COLO829 (cell line): ENCODE data around the gene MRPS7.

Source experiments
- DNase-seq: peaks from one replicate; pipeline ENCODE4 v3.0.0; 2012; ENCODE audit warnings: low spot score

Gene MRPS7

GRCh38 chr17:75261336-75262111 is at the start of gene MRPS7, which contains the start of gene GGA3:
TSS of gene MRPS7 (plus strand) at chr17:75261879. CDS start at chr17:75261901, 22 bp downstream.
TSS of gene GGA3 (minus strand) at chr17:75261606. CDS start at chr17:75261587, 19 bp downstream.
- DNase-seq, result peak; percentile 94

- DNase-seq, result no peak
Observed at GRCh38 chr17:75218131-75218530, 43.5 kb upstream of the MRPS7 start.

- DNase-seq, result no peak
Observed at GRCh38 chr17:75219815-75220214, 41.9 kb upstream of the MRPS7 start.

GRCh38 chr17:75225016-75225415 is 36.7 kb upstream of the MRPS7 start:
- DNase-seq, result no peak

GRCh38 chr17:75227729-75228128 is 34.0 kb upstream of the MRPS7 start:
- no peak for DNase-seq

DNA sequence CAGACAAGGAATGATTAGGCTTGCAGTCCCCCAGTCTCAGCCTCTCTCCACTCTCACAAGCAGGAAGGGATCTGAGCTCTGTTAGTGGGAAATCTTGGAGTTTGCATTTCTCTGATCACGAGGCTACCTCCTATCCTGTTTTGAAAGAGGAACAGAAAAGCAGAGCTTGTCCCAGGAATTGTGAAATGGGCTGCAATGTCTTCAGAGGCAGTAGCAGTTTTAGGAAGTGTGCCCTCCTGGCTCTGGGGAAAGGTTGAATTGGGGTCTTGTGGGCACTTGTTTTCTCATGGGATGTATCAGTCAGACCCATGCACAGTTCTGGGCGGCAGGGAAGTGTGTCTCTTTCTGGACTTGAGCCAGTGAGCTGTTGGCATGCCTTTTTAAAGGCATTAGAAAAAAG is 33.4 kb upstream of the MRPS7 start:
- DNase-seq, result no peak

- no peak for DNase-seq
Observed at GRCh38 chr17:75228847-75229246, 32.8 kb upstream of the MRPS7 start.

DNA sequence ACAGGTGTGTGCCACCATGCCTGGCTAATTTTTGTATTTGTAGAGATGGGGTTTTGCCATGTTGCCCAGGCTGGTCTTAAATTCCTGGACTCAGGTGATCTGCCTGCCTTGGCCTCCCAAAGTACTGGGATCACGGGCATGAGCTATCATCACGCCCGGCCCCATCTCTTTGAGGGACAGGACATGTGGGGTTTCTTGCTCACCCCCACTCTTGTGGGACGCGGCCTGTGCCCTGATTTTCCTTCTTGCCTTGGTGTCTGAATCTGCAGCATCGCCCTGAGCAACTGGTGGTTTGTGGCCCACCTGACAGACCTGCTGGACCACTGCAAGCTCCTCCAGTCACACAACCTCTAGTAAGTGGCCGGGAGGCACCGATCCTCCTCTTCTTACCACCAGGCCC is 30.6 kb upstream of the MRPS7 start:
- no peak for DNase-seq

DNA sequence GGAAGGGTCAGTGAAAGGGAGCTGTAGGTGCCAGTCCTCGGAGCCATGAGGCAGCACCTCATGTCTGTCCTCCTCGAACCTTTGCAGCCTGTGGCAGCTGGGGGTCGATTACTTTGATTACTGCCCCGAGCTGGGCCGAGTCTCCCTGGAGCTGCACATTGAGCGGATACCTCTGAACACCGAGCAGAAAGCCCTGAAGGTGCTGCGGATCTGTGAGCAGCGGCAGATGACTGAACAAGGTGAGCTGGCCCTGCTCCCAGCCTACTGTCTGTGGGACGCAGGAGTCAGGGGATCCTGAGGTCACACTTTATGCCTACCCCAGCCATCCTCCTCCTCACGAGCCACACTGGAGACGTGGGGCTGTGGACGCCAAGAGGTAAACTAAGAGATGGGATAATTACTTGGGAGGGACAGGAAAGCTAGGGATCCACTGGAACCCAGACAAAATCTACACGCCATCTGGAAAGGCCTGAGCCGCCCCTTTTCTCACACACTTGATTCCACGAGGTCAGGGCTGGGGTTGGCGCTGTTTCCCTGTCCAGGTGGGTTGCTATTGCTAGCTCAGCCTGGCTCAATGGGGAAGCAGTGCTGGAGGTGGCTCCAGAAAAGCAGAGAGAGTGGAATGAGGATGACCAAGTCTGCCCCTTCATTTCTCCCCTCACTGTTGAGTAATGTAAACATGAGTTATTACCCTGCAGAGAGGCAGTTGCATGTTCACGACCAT is 29.8 kb upstream of the MRPS7 start:
- no peak for DNase-seq

DNA sequence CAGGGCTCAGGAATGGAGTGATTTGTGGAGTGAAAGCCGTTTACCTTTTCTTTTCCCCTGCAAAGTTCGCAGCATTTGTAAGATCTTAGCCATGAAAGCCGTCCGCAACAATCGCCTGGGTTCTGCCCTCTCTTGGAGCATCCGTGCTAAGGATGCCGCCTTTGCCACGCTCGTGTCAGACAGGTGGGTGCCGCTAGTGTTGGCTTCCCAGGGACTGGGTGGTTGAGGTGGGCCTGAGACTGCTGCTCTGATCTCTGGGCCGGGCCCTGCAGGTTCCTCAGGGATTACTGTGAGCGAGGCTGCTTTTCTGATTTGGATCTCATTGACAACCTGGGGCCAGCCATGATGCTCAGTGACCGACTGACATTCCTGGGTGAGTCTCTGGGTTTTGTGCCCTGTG is 28.9 kb upstream of the MRPS7 start:
- DNase-seq, result no peak

- no peak for DNase-seq
Observed at GRCh38 chr17:75237100-75238014, 24.3 kb upstream of the MRPS7 start.

- DNase-seq, result no peak
Observed at GRCh38 chr17:75238020-75238580, 23.6 kb upstream of the MRPS7 start.

DNA sequence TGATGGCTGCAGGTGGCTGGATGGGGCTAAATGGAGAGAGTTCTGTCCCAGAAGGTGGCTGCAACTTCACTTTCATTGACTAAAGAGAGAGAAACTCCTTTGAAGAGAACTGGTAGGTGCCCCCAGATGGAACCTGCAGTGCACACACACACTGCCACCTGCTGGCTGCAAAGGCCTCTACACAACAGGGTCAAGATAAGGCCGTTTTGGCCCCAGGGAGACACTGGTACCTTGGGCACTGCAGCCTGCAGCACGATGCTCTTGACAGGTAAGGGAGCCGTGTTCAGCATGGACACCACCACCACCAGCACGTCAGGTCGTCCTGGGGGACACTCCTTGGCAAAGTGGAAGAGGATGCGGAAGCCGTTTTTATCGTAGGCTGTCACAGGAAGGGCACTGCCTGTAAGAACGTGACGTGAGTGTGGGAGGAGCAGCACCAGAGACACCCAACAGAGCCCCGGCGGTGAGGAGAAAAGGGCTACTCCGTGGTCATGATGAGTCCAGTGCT is 22.9 kb upstream of the MRPS7 start:
- DNase-seq, result peak; percentile 84

DNA sequence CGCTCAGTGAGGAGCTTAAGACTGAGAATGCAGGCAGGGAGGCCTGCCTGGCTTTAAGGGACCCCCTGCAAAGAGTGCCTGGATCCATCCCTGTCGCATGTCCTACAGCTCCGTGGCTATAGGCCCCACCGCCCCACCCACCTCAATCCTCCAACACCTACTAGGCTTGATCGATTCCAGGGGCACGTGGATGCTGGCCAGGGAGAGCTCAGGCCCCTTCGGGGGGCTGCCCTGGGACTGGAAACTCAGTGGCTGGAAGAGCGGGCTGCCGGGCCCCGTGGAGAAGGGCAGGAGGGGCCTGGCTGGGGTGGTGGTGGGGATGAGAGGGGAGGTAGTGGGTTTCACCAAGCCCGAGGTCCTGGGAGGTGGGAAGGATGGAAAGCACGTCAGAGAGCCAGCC is 22.5 kb upstream of the MRPS7 start:
- DNase-seq, result no peak

DNA sequence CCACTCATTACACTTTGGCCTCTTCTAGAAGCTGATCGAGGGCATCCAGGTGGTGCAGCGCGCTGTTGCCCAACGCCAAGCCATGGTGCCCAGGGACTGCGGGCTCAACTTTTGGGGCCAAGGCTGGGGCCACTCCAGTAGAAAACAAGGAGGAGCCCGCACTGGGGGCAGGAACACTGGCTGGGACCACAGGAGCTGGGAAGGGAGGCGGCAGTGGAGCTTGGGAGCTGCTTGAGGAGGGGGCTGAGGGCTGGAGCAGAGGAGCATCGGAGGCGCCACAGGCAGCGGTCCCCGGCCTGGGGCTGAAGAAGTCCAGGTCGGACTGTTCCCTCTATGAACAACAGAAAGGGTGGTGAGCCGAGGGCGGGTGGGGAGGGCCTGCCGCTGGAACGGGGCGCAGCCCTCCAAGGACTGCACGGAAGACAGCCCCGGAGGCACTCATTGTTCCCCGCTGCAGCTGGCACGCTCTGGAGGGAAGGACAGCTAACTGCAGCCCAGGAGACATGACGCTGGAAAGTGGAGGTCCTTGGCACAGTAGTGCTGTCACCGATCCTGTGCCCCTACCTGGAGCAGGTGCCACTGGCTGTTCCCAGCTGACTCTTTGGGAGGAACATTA is 21.8 kb upstream of the MRPS7 start:
- no peak for DNase-seq

DNA sequence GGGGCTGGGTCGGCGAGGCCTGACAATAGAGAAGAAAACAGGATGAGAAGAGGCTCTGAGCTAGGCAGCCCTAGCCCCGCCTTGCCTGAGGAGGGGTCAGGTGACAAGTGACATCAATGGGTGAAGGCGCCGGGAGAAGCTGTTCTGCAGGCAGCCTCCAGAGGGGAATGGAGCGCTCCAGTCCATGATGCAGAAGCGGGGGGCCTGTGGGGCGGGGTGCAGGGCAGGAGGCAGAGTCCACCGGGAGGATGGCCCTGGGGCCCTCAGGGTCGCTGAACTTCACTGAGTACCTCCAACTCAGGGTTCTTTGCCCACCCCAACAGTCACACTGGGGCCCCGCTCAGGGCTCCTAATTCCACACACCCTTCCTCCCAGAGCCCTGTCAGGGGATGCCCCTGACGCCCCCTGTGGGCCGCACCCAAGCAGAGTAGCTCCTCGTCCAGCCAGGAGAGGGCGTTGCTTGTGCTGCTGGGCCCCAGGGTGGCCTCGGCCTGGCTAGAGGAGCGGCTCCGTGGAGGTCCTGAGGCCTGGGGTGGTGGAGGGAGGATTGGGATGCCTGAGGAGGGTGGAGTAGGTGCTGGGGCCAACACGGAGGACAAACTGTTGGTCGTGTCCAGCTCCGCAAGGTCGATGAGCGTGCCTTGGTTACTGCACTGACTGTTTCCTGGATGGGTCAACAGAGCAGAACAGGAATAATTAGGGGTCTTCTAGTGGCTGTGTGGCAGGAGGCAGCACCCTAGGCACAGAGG is 21.1 kb upstream of the MRPS7 start:
- DNase-seq, result no peak

DNA sequence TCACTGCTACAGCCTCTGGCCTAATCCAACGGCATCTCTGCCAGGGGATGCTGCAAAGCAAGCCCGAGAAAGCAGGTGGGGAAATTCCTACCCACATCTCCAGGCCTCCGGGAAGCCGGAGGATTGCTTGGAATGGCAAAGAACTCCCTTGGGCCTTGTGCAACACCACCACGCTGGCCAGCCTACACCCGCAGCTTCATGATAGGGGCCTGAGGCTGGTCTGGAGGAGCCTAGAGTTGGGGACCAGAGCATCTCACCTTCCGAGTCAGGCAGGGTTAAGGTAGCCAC is 20.6 kb upstream of the MRPS7 start:
- no peak for DNase-seq

DNA sequence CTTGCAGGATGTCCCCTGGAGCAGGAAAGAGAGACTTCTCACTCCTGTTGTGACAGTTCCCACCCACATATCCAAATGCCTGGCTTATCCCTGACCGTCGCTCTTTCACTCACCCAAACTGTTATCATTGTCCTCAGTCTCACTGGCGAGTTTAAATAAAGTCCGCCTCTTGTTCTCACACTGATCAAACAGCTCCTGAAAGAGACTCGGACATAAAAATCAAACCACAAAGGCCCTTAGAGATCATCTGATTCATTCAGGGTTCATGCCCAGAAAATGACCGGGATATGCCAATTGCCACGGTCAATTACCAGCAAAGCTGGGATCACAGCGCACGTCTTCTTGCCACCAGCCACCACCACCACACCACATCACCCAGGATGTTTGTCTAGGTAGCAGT is 20.2 kb upstream of the MRPS7 start:
- no peak for DNase-seq

DNA sequence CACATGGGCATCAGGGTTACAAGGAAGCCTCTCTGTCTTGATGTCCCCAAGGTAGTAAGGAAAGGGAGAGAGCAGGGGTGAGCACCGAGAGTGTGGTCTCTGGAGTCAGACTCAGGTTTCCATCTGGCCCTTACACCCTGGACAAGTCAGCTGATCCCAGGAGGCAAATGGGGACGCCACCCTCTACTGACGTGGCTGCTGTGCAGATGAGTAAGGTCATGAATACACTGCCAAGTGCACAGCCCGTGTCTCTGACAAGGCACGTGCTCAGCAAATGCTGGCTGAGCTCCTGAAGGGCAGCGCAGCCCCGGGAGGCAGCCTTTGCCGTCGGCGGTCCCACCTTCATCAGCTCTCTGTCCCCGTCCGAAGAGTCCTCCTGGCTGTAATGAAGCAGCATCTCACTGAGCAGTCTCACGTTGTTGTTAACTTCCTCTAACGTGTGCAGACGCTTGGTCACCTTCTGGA is 19.7 kb upstream of the MRPS7 start:
- DNase-seq, result no peak

- no peak for DNase-seq
Observed at GRCh38 chr17:75242461-75243042, 19.1 kb upstream of the MRPS7 start.
